VCaP (cell line): ENCODE measurements around the gene NUP50.

Experiments
- H3K27ac ChIP-seq: fragments of 450-650 bp; 2 replicates; pipeline ENCODE4 v1.5.1; 2017
- TF ChIP-seq, protein P1 (sequence below): fragments of 450-650 bp; conservative IDR thresholded peaks from 2 replicates; pipeline ENCODE4 v1.5.1; 2017; ENCODE audit warnings: mild to moderate bottlenecking, moderate library complexity

The NUP50 gene

DNA sequence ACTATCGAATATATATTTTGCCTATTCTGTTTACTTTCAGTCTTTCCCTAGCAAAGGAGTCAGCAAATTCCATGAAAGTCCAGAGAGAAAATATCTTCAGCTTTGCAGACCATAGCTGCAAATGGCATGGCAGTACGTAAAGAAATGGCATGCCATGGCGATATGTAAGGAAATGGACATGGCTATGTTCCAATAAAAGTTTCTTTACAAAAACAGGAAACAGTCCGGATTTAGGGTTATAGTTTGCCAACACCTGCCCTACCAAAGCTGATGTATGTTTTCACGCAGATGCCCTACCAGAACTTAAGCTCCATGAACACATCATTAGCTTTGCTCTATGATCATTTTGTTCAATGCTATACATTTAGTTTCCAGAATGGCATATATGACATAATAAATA is 57.5 kb downstream of the NUP50 start:
- no peak overlapping the region for H3K27ac ChIP-seq
- TF ChIP-seq, protein P1, sequence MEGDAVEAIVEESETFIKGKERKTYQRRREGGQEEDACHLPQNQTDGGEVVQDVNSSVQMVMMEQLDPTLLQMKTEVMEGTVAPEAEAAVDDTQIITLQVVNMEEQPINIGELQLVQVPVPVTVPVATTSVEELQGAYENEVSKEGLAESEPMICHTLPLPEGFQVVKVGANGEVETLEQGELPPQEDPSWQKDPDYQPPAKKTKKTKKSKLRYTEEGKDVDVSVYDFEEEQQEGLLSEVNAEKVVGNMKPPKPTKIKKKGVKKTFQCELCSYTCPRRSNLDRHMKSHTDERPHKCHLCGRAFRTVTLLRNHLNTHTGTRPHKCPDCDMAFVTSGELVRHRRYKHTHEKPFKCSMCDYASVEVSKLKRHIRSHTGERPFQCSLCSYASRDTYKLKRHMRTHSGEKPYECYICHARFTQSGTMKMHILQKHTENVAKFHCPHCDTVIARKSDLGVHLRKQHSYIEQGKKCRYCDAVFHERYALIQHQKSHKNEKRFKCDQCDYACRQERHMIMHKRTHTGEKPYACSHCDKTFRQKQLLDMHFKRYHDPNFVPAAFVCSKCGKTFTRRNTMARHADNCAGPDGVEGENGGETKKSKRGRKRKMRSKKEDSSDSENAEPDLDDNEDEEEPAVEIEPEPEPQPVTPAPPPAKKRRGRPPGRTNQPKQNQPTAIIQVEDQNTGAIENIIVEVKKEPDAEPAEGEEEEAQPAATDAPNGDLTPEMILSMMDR, result no peak

DNA sequence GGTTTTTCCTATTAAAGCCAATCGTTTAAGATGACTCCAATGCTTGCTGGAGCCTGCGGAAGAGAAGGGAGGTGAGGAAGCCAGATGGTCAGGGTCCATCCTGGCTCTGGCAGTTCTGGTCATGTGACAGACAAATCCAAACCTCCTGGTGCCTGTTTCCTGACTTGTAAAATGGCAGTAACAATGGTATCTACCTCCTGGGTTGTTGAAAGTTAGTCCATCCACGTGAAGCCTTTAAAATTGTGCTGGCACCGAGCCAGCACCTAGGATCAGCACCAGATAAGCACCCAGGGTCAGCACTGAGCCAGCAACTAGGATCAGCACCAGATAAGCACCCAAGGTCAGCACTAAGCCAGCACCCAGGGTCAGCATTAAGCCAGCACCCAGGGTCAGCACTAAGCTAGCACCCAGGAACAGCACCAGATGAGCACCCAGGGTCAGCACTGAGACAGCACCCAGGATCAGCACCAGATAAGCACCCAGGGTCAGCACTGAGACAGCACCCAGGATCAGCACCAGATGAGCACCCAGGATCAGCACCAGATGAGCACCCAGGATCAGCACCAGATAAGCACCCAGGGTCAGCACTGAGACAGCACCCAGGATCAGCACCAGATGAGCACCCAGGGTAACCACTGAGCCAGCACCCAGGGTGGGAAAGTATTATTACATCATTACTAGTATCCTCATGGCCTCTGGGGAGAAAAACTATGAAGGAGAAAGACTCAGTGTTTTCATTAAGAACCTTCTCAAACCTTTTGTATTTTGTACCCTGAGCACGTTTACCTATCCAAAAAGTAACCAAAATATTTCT is 59.8 kb downstream of the NUP50 start:
- TF ChIP-seq, protein P1, result no peak
- H3K27ac ChIP-seq, result peak overlapping the region; percentile 45; the same call in 1 of the 2 replicates

DNA sequence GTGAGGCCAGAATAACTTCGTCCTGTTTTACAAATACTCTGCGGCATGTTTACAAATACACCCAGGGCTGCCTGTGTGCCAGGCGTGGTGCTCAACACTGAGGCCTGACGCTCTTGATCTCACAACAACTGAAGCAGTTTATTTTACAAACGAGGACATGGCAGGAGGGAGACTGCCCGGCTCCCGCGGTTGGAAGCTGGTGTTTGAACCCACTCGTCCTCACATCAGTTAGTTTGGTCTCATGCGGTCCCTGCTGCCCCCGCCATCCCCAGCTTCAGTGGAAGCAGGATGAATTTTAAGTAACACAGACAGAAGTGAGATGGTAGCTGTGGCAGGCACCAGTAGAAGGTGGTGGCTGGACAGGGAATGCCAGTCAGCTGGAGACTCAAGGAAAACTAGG is 60.6 kb downstream of the NUP50 start:
- H3K27ac ChIP-seq, result no peak overlapping the region; the same call in 1 of the 2 replicates
- TF ChIP-seq, protein P1, result no peak

DNA sequence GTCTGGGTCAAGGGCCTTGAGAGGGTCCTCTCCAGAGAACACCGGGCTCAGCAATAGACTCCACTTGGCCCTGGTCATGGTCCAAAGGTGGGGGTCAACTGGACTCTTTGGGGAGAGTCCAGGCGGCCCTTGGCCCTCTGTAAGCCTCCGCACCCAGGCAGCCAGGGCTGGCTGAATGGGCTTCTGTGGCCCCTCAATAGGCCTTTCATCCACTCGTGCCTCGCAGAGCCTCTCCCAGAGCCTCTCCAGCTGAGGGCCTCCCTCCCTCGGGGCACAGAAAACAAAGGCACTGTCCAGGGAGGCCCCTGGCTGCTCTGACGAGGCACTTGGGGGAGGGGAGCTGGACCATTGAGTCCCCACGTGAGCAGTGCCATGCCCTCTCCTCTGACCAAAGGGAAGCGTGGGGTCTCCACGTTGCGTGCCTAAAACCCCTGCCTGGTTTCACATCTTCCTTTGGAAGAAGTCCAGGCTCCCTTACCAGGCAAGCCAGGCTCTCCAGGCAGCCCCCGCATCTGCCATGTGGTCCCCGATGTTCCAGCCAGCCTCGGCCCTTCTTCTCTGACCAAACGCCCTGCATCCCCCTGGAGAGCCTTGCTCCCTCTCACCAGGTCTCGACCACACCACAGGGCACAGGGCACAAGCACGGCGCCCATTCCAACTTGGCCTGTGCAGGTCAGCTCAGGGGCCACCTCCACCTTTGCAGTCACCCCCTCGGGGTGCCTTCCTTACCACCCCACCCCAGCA is 61.4 kb downstream of the NUP50 start:
- H3K27ac ChIP-seq, result no peak overlapping the region
- TF ChIP-seq, protein P1, result no peak

DNA sequence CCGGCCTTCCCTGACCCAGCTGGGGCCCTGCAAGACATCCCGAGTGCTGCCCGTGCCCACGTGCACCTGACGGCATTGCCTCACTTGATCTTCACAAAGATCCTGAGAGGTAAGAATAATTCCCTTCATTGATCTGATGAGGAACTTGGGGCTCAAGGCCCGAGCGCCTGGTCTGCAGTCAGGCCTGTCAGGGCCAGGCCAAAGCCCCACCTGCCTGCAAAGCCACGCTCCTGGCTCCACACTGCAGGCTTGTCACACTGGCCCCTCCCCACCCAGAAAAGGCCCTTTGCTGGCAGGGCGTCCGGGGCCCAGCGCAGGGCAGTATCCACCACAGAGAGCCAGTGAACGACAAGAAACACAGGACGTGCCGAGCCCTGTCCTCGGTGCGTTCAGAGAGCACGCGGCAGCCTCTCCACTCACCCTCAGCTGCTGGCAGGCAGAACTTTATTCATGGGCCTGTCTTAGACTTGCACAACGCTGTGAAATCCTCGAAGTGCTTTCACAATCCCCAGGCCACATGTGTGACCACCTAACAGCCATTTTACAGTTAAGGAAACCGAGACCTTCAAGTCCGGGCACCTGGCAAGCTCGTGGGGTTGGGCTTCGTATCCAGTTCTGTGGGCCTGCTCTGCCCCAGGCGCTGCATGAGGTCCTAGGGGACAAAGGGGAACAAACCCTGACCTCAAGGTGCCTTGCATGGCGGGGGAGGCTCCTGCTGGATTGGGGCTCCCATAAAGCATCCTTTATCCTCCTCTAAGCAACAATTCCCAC is 62.2 kb downstream of the NUP50 start:
- no peak overlapping the region for H3K27ac ChIP-seq
- TF ChIP-seq, protein P1, result no peak

DNA sequence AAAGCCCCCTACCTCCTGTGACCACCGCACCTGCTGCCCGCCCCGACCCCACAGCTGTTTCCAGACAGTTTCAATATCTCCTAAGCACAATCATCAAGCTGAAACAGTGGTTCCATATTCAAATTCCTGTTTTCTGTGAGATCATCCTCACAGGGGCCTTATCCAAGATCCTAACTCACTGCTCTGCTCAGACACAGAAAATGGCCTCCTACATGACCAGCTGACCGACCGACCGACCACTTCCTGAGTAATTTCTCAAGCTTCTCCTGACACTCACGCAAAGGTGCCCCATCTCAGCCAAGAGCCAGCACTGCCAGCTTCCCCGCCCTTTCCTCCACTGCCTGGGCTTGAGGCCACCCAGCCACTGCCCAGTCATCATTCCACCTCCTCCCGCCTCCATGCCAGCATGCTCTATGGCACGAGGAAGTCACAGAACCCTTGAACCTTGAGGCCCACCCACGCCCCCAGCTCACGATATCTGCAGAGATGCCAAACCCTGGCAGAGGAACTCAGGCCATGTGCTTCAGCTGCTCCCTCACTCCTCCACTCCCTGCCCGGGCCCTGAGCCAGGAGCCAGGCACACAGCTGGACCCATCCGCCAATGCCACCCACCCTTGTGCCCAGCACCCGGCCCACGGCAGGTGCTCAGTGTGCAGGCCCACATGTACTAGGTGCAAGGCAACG is 62.9 kb downstream of the NUP50 start:
- H3K27ac ChIP-seq, result no peak overlapping the region
- TF ChIP-seq, protein P1, result no peak
